ENCODE data around the gene BBS9.
"Not testable (repeated sequence)": the region's sequence is repeated elsewhere in the genome, so short reads cannot be mapped to it uniquely, and the experiment has no call there.

BBS9 gene

DNA sequence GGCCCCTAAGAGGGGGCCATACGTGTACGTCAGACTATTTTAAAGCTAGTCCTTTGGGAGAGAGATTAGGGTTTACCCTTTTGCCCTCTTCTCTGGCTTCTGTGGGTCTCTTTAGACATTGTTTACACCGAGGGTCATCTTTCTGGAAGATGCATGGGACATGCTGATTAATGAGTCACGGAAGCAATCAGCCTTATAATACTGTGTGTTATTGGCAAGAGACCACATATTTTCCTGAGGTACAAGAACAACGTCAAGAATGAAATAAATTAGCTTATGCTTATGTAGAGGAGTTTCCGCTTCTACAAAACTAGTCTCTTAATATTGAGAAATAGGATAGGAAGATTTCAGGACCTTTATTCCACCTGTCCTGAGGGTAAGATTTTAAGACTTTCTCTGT lies 327.7 kb downstream of the BBS9 start:
- Histone ChIP-seq H3K4me3 (ENCODE audit: low read length in 2 of 2) (no peak overlapping the region), H3K9me3 (ENCODE audit: control insufficient read depth in 2 of 2, low read length in 2 of 2) (peaks cover 0 to 3% of the 10 kb centered on the region in 2 donors), H3K27ac (ENCODE audit: low read length) (no peak overlapping the region), H3K9ac (ENCODE audit: low read length in 2 of 2) (no peak overlapping the region), H3K4me1 (ENCODE audit: control insufficient read depth, insufficient read depth, low read length) (no peaks in the 10 kb centered on the region), H3K36me3 (ENCODE audit: control insufficient read depth in 2 of 2, insufficient read depth in 2 of 2, low read length in 2 of 2) (no peaks in the 10 kb centered on the region), H3K27me3 (ENCODE audit: control insufficient read depth in 1 of 2, insufficient read depth in 2 of 2, low read length in 2 of 2) (no peaks in the 10 kb centered on the region)

DNA sequence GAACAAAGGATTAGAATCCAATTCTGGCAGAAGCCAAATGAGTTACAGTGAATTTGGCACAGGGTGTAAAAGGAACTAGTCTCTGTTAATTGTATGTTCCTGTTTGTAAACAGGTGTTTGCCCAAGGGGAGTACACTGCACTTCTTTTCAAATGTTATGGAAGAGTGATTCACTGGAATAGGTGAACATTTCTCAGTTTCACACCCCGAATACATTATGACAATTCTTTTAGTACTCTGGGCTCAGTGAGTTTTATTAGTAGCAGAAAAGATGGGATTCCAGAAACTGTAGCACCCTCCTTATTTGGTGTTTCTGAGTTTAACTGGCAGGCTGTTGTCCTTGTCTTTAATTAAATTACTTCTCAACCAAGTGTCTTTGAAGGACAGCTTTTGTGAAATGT lies 329.2 kb downstream of the BBS9 start:
- Histone ChIP-seq H3K4me3 (ENCODE audit: low read length in 2 of 2) (no peak overlapping the region), H3K27ac (ENCODE audit: low read length) (no peak overlapping the region), H3K9ac (ENCODE audit: low read length in 2 of 2) (no peak overlapping the region), H3K27me3 (ENCODE audit: control insufficient read depth in 1 of 2, insufficient read depth in 2 of 2, low read length in 2 of 2) (no peaks in the 10 kb centered on the region), H3K4me1 (ENCODE audit: control insufficient read depth, insufficient read depth, low read length) (no peaks in the 10 kb centered on the region), H3K9me3 (ENCODE audit: control insufficient read depth in 2 of 2, low read length in 2 of 2) (peaks cover 0 to 3% of the 10 kb centered on the region in 2 donors), H3K36me3 (ENCODE audit: control insufficient read depth in 2 of 2, insufficient read depth in 2 of 2, low read length in 2 of 2) (no peaks in the 10 kb centered on the region)

DNA sequence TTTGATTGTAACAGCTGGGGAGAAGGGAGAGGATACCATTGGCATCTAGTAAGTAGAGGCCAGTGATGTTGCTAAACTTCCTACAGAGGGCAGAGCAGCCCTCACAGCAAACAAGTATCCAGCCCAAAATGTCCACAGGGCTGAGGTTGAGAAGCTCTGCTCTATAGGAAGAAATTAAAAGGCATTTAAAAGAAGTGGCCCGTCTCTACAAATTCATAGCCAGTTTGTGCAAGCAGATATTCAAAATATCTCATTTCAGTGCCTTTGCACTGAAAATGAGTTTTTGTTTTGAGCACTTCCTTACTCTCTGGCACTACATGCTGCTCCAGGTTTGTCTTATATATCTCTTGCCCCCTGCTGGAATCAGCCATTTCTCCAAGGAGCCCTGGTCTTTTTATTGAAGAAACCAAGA lies 330.0 kb downstream of the BBS9 start:
- no peaks in the 10 kb centered on the region for H3K4me1 ChIP-seq (ENCODE audit: control insufficient read depth, insufficient read depth, low read length)
- no peak overlapping the region for H3K4me3 ChIP-seq (ENCODE audit: low read length in 2 of 2)
- no peak overlapping the region for H3K9ac ChIP-seq (ENCODE audit: low read length in 2 of 2)
- H3K27me3 ChIP-seq (ENCODE audit: control insufficient read depth in 1 of 2, insufficient read depth in 2 of 2, low read length in 2 of 2), result no peaks in the 10 kb centered on the region
- no peak overlapping the region for H3K27ac ChIP-seq (ENCODE audit: low read length)
- H3K36me3 ChIP-seq (ENCODE audit: control insufficient read depth in 2 of 2, insufficient read depth in 2 of 2, low read length in 2 of 2), result no peaks in the 10 kb centered on the region
- peaks cover 0 to 3% of the 10 kb centered on the region in 2 donors for H3K9me3 ChIP-seq (ENCODE audit: control insufficient read depth in 2 of 2, low read length in 2 of 2)

DNA sequence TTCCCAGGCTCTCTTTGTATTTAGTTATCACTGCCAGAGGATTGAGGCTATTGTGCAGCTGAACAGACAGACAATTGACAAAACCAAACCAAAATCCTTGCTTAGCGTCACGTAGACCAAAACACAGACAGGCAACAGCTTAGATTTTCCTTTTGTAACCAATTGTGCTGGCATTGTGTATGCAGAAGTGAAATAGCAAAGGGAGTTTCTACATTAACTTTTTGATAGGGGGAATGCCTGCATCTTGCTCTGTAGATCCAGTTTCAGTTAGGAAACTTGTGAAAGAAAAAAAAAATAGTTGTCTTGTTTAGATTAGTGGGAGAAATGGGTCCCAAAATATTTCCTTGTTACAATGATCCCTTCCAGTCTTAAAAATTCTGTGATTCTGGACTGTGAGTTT lies 333.8 kb downstream of the BBS9 start:
- Histone ChIP-seq H3K9ac (ENCODE audit: low read length in 2 of 2) (no peak overlapping the region), H3K4me1 (ENCODE audit: control insufficient read depth, insufficient read depth, low read length) (no peaks in the 10 kb centered on the region), H3K36me3 (ENCODE audit: control insufficient read depth in 2 of 2, insufficient read depth in 2 of 2, low read length in 2 of 2) (no peaks in the 10 kb centered on the region), H3K9me3 (ENCODE audit: control insufficient read depth in 2 of 2, low read length in 2 of 2) (peaks cover 0 to 3% of the 10 kb centered on the region in 2 donors), H3K27ac (ENCODE audit: low read length) (no peak overlapping the region), H3K27me3 (ENCODE audit: control insufficient read depth in 1 of 2, insufficient read depth in 2 of 2, low read length in 2 of 2) (no peaks in the 10 kb centered on the region), H3K4me3 (ENCODE audit: low read length in 2 of 2) (no peak overlapping the region)

- Histone ChIP-seq H3K9ac (ENCODE audit: low read length in 2 of 2) (no peak overlapping the region), H3K27ac (ENCODE audit: low read length) (no peak overlapping the region), H3K27me3 (ENCODE audit: control insufficient read depth in 1 of 2, insufficient read depth in 2 of 2, low read length in 2 of 2) (no peaks in the 10 kb centered on the region), H3K4me1 (ENCODE audit: control insufficient read depth, insufficient read depth, low read length) (no peaks in the 10 kb centered on the region), H3K9me3 (ENCODE audit: control insufficient read depth in 2 of 2, low read length in 2 of 2) (no peaks in the 10 kb centered on the region), H3K4me3 (ENCODE audit: low read length in 2 of 2) (no peak overlapping the region), H3K36me3 (ENCODE audit: control insufficient read depth in 2 of 2, insufficient read depth in 2 of 2, low read length in 2 of 2) (no peaks in the 10 kb centered on the region)
These were observed 336.8 kb downstream of the BBS9 start for GRCh38 chr7:33466203-33466602.

DNA sequence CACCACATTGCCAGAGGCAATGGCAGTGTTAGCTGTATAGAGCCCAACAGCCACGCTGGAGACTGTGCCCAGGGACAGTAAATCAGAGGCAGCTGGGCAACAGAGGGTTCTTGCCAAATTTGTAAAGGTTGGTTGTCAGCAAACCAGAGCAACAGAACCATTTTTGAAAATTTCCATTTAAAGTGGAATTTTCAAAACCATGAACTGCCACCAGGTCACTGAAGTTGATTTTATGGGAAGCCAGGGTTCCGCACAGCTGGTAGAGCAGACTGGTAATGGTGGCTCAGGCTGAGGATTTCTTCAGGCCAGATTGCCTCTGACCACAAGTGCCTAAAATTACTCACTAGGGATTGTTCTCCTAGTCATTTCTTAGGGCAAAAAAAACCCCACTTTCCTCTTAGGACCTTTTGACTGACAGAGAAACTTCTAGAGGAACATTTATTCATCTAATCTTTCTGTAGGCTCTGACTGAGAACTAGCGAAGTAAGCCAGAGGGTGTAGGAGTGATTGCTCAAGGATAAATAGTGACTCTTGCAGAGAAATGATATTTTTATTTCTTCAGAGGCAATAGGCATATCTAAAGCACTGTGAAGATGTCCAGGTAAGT lies 342.4 kb downstream of the BBS9 start:
- Histone ChIP-seq H3K4me1 (ENCODE audit: control insufficient read depth, insufficient read depth, low read length) (no peaks in the 10 kb centered on the region), H3K27me3 (ENCODE audit: control insufficient read depth in 1 of 2, insufficient read depth in 2 of 2, low read length in 2 of 2) (no peaks in the 10 kb centered on the region), H3K4me3 (ENCODE audit: low read length in 2 of 2) (no peak overlapping the region), H3K27ac (ENCODE audit: low read length) (no peak overlapping the region), H3K36me3 (ENCODE audit: control insufficient read depth in 2 of 2, insufficient read depth in 2 of 2, low read length in 2 of 2) (no peaks in the 10 kb centered on the region), H3K9ac (ENCODE audit: low read length in 2 of 2) (no peak overlapping the region), H3K9me3 (ENCODE audit: control insufficient read depth in 2 of 2, low read length in 2 of 2) (no peaks in the 10 kb centered on the region)

- Histone ChIP-seq H3K4me3 (ENCODE audit: low read length in 2 of 2) (no peak overlapping the region), H3K27ac (ENCODE audit: low read length) (no peak overlapping the region), H3K4me1 (ENCODE audit: control insufficient read depth, insufficient read depth, low read length) (no peaks in the 10 kb centered on the region), H3K9me3 (ENCODE audit: control insufficient read depth in 2 of 2, low read length in 2 of 2) (no peaks in the 10 kb centered on the region), H3K27me3 (ENCODE audit: control insufficient read depth in 1 of 2, insufficient read depth in 2 of 2, low read length in 2 of 2) (no peaks in the 10 kb centered on the region), H3K36me3 (ENCODE audit: control insufficient read depth in 2 of 2, insufficient read depth in 2 of 2, low read length in 2 of 2) (no peaks in the 10 kb centered on the region), H3K9ac (ENCODE audit: low read length in 2 of 2) (no peak overlapping the region)
These were observed 343.1 kb downstream of the BBS9 start for GRCh38 chr7:33472348-33473025.

GRCh38 chr7:33477719-33478480 lies 348.5 kb downstream of the BBS9 start:
- Histone ChIP-seq H3K36me3 (ENCODE audit: control insufficient read depth in 2 of 2, insufficient read depth in 2 of 2, low read length in 2 of 2) (no peaks in the 10 kb centered on the region), H3K9ac (ENCODE audit: low read length in 2 of 2) (no peak overlapping the region), H3K27ac (ENCODE audit: low read length) (no peak overlapping the region), H3K9me3 (ENCODE audit: control insufficient read depth in 2 of 2, low read length in 2 of 2) (no peaks in the 10 kb centered on the region), H3K27me3 (ENCODE audit: control insufficient read depth in 1 of 2, insufficient read depth in 2 of 2, low read length in 2 of 2) (no peaks in the 10 kb centered on the region), H3K4me3 (ENCODE audit: low read length in 2 of 2) (no peak overlapping the region), H3K4me1 (ENCODE audit: control insufficient read depth, insufficient read depth, low read length) (no peaks in the 10 kb centered on the region)

DNA sequence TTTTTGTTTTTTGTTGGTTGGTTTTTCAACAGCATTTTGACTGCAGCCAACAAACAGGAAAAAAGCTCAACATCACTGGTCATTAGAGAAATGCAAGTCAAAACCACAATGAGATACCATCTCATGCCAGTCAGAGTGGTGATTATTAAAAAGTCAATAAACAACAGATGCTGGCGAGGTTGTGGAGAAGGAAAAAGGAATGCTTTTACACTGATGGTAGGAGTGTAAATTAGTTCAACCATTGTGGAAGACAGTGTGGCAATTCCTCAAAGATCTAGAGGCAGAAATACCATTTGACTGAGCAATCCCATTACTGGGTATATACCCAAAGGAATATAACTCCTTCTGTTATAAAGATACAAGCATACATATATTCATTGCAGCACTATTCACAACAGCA lies 355.1 kb downstream of the BBS9 start:
- H3K4me3 ChIP-seq (ENCODE audit: low read length in 2 of 2); H3K27ac ChIP-seq (ENCODE audit: low read length); H3K9ac ChIP-seq (ENCODE audit: low read length in 2 of 2); H3K36me3 ChIP-seq (ENCODE audit: control insufficient read depth in 2 of 2, insufficient read depth in 2 of 2, low read length in 2 of 2); H3K9me3 ChIP-seq (ENCODE audit: control insufficient read depth in 2 of 2, low read length in 2 of 2); H3K27me3 ChIP-seq (ENCODE audit: control insufficient read depth in 1 of 2, insufficient read depth in 2 of 2, low read length in 2 of 2); H3K4me1 ChIP-seq (ENCODE audit: control insufficient read depth, insufficient read depth, low read length): not testable (repeated sequence)

- Histone ChIP-seq H3K27me3 (ENCODE audit: control insufficient read depth in 1 of 2, insufficient read depth in 2 of 2, low read length in 2 of 2) (no peaks in the 10 kb centered on the region), H3K9me3 (ENCODE audit: control insufficient read depth in 2 of 2, low read length in 2 of 2) (no peaks in the 10 kb centered on the region), H3K36me3 (ENCODE audit: control insufficient read depth in 2 of 2, insufficient read depth in 2 of 2, low read length in 2 of 2) (no peaks in the 10 kb centered on the region), H3K4me1 (ENCODE audit: control insufficient read depth, insufficient read depth, low read length) (no peaks in the 10 kb centered on the region), H3K27ac (ENCODE audit: low read length) (no peak overlapping the region), H3K4me3 (ENCODE audit: low read length in 2 of 2) (no peak overlapping the region), H3K9ac (ENCODE audit: low read length in 2 of 2) (no peak overlapping the region)
These were observed 356.6 kb downstream of the BBS9 start for GRCh38 chr7:33485747-33486493.

Measured in stomach smooth muscle (tissue), 2 donors.